PC-3 (cell line): Measurements from ENCODE around the gene CRABP2. TPM values are rescaled to one million over a fixed set of nuclear protein-coding genes. Genes with fewer than 3 reads are reported as not detected.

Experiments used
- ATAC-seq: fragments of 200-7000 bp; cut with Tn5 transposase; 2 replicates; pipeline ENCODE4 v1.9.1; 2020; ENCODE audit warnings: mild to moderate bottlenecking, moderate library complexity
- BruUV-seq: library from RNA; stranded (reverse); fragments of 400-500 nt; replicated peaks from 2 replicates; lab custom pipeline; 2021; lab: Mats Ljungman, UMichigan
- CTCF ChIA-PET: fragments of 300-600 bp; sonication (Branson Sonifier 250); formaldehyde crosslinking; loops from one replicate; lab custom pipeline; 2022; ENCODE audit warnings: antibody characterized with exemption; lab: Charles Lee
- POLR2A ChIA-PET: fragments of 300-600 bp; sonication (Branson Sonifier 250); formaldehyde crosslinking; loops from one replicate; lab custom pipeline; 2022; ENCODE audit warnings: antibody characterized with exemption; ENCODE audit not compliant: unreplicated experiment; lab: Charles Lee
- DNase-seq: peaks from one replicate; pipeline ENCODE4 v3.0.0-alpha.2; 2015
- H2AFZ ChIP-seq: fragments of 300-600 bp; sonication (generic); 2 replicates; pipeline ENCODE4 v1.6.0; 2016; ENCODE audit warnings: antibody characterized with exemption, low read length
- H3F3A ChIP-seq: fragments of 300-600 bp; sonication (generic); one replicate; pipeline ENCODE4 v1.6.0; 2017; ENCODE audit warnings: antibody characterized with exemption, low read length, control low read depth, mild to moderate bottlenecking; ENCODE audit not compliant: unreplicated experiment
- H3K27ac ChIP-seq: fragments of 300-600 bp; sonication (generic); 2 replicates; pipeline ENCODE4 v1.5.1; 2016; ENCODE audit warnings: mild to moderate bottlenecking, low read length
- H3K27me3 ChIP-seq: fragments of 300-600 bp; sonication (generic); 2 replicates; pipeline ENCODE4 v1.6.1; 2016; ENCODE audit warnings: low read length, mixed read lengths
- H3K36me3 ChIP-seq: fragments of 300-600 bp; sonication (generic); 2 replicates; pipeline ENCODE4 v1.6.1; 2016; ENCODE audit warnings: low read depth, mixed run types, low read length, mixed read lengths
- H3K4me1 ChIP-seq: fragments of 300-600 bp; sonication (generic); 2 replicates; pipeline ENCODE4 v1.5.1; 2016; ENCODE audit warnings: low read length; ENCODE audit not compliant: insufficient read depth
- H3K4me2 ChIP-seq: fragments of 300-600 bp; sonication (generic); 2 replicates; pipeline ENCODE4 v1.6.0; 2016; ENCODE audit warnings: low read length
- H3K4me3 ChIP-seq: fragments of 300-600 bp; sonication (generic); 2 replicates; pipeline ENCODE4 v1.5.1; 2016; ENCODE audit warnings: mild to moderate bottlenecking, low read length, mixed read lengths
- H3K79me2 ChIP-seq: fragments of 300-600 bp; sonication (generic); 2 replicates; pipeline ENCODE4 v1.6.1; 2017; ENCODE audit warnings: low read length, mixed read lengths
- H3K9ac ChIP-seq: fragments of 300-600 bp; sonication (generic); 2 replicates; pipeline ENCODE4 v1.6.0; 2016; ENCODE audit warnings: mild to moderate bottlenecking, low read length
- H3K9me2 ChIP-seq: fragments of 300-600 bp; sonication (generic); replicated peaks from 2 replicates; pipeline ENCODE4 v1.6.1; 2016; ENCODE audit warnings: mixed run types, low read length, mixed read lengths
- H3K9me3 ChIP-seq: fragments of 300-600 bp; sonication (generic); 2 replicates; pipeline ENCODE4 v1.6.1; 2016; ENCODE audit warnings: low read length, mixed read lengths
- H4K20me1 ChIP-seq: fragments of 300-600 bp; sonication (generic); 2 replicates; pipeline ENCODE4 v1.6.1; 2016; ENCODE audit warnings: low read length, mixed read lengths
- CTCF ChIP-seq: fragments of 300-600 bp; sonication (generic); conservative IDR thresholded peaks from 2 replicates; pipeline ENCODE4 v1.5.1; 2017; ENCODE audit warnings: antibody characterized with exemption, low read depth, mild to moderate bottlenecking, low read length
- EZH2 ChIP-seq: fragments of 300-600 bp; sonication (generic); IDR thresholded peaks from one replicate; pipeline ENCODE4 v1.6.1; 2017; ENCODE audit warnings: antibody characterized with exemption, mild to moderate bottlenecking, low read length; ENCODE audit not compliant: unreplicated experiment
- EZH2phosphoT487 ChIP-seq: fragments of 300-600 bp; sonication (generic); IDR thresholded peaks from 2 replicates; pipeline ENCODE4 v1.6.1; 2018; ENCODE audit warnings: mild to moderate bottlenecking, antibody characterized with exemption, low read length, borderline replicate concordance
- intact Hi-C: fragments of 100-400 bp; cut with micrococcal nuclease; formaldehyde crosslinking; loops from 2 replicates; pipeline ENCODE4 v1.9.0; 2023
- total RNA-seq: library from RNA; depleted of rRNA; stranded (reverse); fragments of >200 nt; gene quantifications from 2 replicates; pipeline ENCODE4 v1.2.3, GENCODE V29; 2014

The CRABP2 gene
- total RNA-seq, 1 experiment from 2014 or later = 120 TPM

DNA sequence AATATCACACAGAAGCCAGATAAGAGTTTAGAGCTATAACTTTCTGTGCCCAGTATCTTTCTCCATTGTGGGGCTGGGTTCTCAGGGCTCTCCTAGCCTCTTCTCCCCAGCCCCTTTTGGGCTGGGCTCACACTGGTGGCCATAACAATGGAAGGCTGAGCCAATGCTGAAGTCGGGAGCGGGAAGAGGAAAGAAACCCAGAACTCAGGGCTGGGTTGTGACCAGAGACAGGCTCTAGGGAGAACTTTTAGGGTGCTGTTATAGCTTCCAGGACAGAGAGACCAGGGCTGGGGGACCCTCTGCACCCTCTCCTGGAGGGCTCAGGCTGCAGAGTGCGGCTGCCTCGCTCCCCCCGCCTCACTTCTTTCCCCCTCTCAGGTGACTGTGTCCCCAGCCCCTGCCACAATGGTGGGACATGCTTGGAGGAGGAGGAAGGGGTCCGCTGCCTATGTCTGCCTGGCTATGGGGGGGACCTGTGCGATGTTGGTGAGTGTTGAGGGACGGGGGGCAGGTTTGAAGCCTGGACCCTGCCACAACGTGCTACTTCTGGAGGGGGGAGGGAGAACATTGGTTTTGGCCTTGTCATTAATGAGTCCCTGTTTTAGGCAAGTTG lies 49.4 kb downstream of the CRABP2 start:
- H3K27me3 ChIP-seq = 0 out of 2 replicates have a peak, but pooled peaks cover 3% of the 10 kb centered on the region
- H3K4me3 ChIP-seq = no peak overlapping the region
- no peaks in the 10 kb centered on the region for H3K9me3 ChIP-seq
- BruUV-seq = no TSS peak
- H3F3A ChIP-seq = peaks cover 4% of the 10 kb centered on the region
- ChIA-PET POLR2A (no interaction called here), CTCF (interaction anchor here (0.7 to 1.8 kb wide), 3 partner anchors 29 to 50 kb away, joined by 3 to 6 read pairs (median 3); partner anchors contain the start of gene CRABP2)
- intact Hi-C loops = no loop called here
- no peaks in the 10 kb centered on the region for H3K36me3 ChIP-seq
- H3K79me2 ChIP-seq = peaks cover 13% of the 10 kb centered on the region
- no peak overlapping the region for H3K9ac ChIP-seq
- peaks cover 27% of the 10 kb centered on the region for H3K4me1 ChIP-seq
- DNase-seq (no peak), ATAC-seq (no peak)
- H2AFZ ChIP-seq = no peak overlapping the region
- no peak overlapping the region for H3K27ac ChIP-seq
- no peak for TF ChIP-seq EZH2
- no peak for TF ChIP-seq EZH2phosphoT487
- no peak for TF ChIP-seq CTCF
- H4K20me1 ChIP-seq = no peaks in the 10 kb centered on the region
- no peaks in the 10 kb centered on the region for H3K9me2 ChIP-seq
- H3K4me2 ChIP-seq = no peak overlapping the region

GRCh38 chr1:156655151-156655903 lies 50.1 kb downstream of the CRABP2 start:
- Histone ChIP-seq H3F3A (no peaks in the 10 kb centered on the region), H3K9me2 (no peaks in the 10 kb centered on the region), H3K4me2 (no peak overlapping the region), H4K20me1 (no peaks in the 10 kb centered on the region), H3K36me3 (no peaks in the 10 kb centered on the region), H3K9ac (no peak overlapping the region), H3K4me1 (peaks cover 21% of the 10 kb centered on the region), H3K27ac (no peak overlapping the region), H3K4me3 (no peak overlapping the region), H3K27me3 (0 out of 2 replicates have a peak, but pooled peaks cover 3% of the 10 kb centered on the region), H3K79me2 (0 out of 2 replicates have a peak, but pooled peaks cover 7% of the 10 kb centered on the region), H3K9me3 (no peaks in the 10 kb centered on the region), H2AFZ (no peak overlapping the region)
- no TSS peak for BruUV-seq
- intact Hi-C loops = no loop called here
- TF ChIP-seq EZH2phosphoT487 (no peak), CTCF (no peak), EZH2 (no peak)
- ATAC-seq = no peak
- ChIA-PET CTCF (interaction anchor here (0.7 to 1.8 kb wide), 3 partner anchors 28 to 50 kb away, joined by 3 to 6 read pairs (median 3); partner anchors contain the start of gene CRABP2), POLR2A (no interaction called here)
- no peak for DNase-seq

DNA sequence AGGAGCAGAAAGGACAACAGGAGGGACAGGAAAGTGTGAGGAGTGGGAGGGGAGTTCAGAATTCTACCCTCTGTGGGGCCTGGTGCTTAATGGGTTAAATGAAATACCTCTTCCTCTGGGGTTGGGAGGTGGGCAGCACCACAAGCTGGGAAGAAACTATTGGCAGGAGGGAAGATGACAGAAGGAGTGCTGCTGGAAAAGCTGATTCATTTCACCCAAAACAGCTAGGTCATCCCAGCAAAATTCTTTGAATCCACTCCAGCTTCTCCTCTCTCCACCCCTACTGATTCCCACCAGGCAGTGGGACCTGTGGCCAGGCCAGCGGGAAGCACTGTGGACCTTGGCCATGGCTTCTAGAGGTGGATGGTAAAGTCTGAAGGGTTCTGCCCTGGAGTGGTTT lies 50.7 kb downstream of the CRABP2 start:
- H3K9ac ChIP-seq = no peak overlapping the region
- intact Hi-C loops = no loop called here
- no peak for DNase-seq
- H3K9me3 ChIP-seq = no peaks in the 10 kb centered on the region
- no peaks in the 10 kb centered on the region for H3K36me3 ChIP-seq
- BruUV-seq = no TSS peak
- H3K27me3 ChIP-seq = 0 out of 2 replicates have a peak, but pooled peaks cover 3% of the 10 kb centered on the region
- CTCF ChIA-PET = interaction anchor here (1.8 kb wide), 1 partner anchor 27 kb away, joined by 6 read pairs; no protein-coding TSS in a partner anchor
- H3K27ac ChIP-seq = no peak overlapping the region
- no peak for TF ChIP-seq EZH2
- TF ChIP-seq CTCF = no peak
- no peak for TF ChIP-seq EZH2phosphoT487
- ATAC-seq = no peak
- no peak overlapping the region for H3K4me2 ChIP-seq
- POLR2A ChIA-PET = no interaction called here
- no peaks in the 10 kb centered on the region for H3K9me2 ChIP-seq
- H3K79me2 ChIP-seq = 0 out of 2 replicates have a peak, but pooled peaks cover 6% of the 10 kb centered on the region
- H3F3A ChIP-seq = no peaks in the 10 kb centered on the region
- no peak overlapping the region for H3K4me3 ChIP-seq
- no peaks in the 10 kb centered on the region for H4K20me1 ChIP-seq
- H2AFZ ChIP-seq = no peak overlapping the region
- peaks cover 17% of the 10 kb centered on the region for H3K4me1 ChIP-seq
